Astrocyte of the cerebellum (primary cell): Measurements from ENCODE around the gene MOCS1.

Source experiments
- DNase-seq: peaks from one replicate; pipeline ENCODE4 v3.0.0-alpha.2; 2011; ENCODE audit warnings: low read depth
- H3K4me3 ChIP-seq: 2 replicates; pipeline ENCODE4 v1.5.1; 2011; ENCODE audit warnings: mild to moderate bottlenecking, low read depth, low read length, moderate library complexity
- in situ Hi-C: cut with HindIII; loops from 2 replicates; pipeline ENCODE4 v1.10.0; 2017; ENCODE audit warnings: low sequenced_read_pairs
- TF ChIP-seq, protein P1 (sequence below): IDR thresholded peaks from 2 replicates; pipeline ENCODE4 v1.5.1; 2012; ENCODE audit warnings: low read length, low read depth, moderate library complexity, mild to moderate bottlenecking; ENCODE audit errors: missing control alignments

The MOCS1 gene

DNA sequence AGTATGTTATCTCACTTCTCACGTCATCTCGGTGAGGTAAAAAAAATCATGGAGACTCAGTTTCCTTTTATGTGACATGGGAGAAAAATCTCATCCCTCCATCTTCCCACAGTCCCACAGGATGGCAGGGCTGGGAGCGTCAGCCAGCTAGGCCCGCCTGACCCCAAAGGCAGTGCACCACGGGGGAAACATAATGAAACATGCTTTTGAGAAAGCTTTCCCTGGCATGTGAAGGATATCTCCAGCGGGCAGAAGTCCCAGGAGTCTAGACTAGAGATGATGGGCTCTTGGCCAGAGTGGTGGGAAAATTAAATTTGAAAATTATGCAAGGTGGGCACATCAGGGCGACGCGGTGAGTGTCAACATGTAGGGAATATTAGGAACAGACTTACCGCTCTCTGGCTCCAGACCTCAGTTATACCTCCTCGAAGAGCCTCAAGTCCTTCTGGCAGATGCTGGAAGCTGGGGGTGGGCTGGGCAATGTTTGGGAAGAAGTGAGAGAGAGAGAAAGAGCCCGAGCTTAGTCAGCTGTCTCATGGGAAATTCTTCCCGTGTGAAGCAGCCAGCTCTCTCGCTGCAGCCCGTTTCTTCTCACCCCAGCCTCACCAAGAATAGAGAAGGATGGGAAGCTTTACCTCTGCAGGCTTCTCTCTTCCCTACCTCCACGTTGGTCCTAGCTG, 52.3 kb downstream of the MOCS1 start:
- DNase-seq = peak; percentile 77
- in situ Hi-C loops = loop anchor here (10.0 kb wide), 1 partner anchor 67 kb away; no protein-coding TSS in a partner anchor
- H3K4me3 ChIP-seq = peak overlapping the region; percentile 6
- TF ChIP-seq, protein P1, sequence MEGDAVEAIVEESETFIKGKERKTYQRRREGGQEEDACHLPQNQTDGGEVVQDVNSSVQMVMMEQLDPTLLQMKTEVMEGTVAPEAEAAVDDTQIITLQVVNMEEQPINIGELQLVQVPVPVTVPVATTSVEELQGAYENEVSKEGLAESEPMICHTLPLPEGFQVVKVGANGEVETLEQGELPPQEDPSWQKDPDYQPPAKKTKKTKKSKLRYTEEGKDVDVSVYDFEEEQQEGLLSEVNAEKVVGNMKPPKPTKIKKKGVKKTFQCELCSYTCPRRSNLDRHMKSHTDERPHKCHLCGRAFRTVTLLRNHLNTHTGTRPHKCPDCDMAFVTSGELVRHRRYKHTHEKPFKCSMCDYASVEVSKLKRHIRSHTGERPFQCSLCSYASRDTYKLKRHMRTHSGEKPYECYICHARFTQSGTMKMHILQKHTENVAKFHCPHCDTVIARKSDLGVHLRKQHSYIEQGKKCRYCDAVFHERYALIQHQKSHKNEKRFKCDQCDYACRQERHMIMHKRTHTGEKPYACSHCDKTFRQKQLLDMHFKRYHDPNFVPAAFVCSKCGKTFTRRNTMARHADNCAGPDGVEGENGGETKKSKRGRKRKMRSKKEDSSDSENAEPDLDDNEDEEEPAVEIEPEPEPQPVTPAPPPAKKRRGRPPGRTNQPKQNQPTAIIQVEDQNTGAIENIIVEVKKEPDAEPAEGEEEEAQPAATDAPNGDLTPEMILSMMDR = no peak

DNA sequence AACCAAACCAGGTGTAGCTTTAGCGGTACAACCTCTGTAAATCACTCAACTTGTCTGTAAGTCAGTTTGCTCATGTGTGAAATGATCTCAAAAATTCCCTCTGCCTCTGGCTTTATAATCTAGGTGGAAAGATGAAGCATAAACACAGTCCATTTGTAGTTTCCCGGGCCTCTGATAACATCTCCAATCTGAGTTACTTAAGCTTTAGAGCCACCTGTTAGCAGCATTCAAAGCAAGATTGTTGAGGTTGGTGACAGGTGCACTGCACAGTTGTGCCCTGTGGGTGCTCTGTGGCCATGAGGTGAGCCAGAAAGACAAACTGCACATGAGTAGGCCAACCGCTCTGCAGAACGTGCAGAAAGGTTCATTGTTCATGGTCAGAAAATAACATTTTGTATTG, 53.7 kb downstream of the MOCS1 start:
- in situ Hi-C loops = loop anchor here (10.0 kb wide), 1 partner anchor 66 kb away; no protein-coding TSS in a partner anchor
- no peak for DNase-seq
- TF ChIP-seq, protein P1 = no peak
- no peak overlapping the region for H3K4me3 ChIP-seq

DNA sequence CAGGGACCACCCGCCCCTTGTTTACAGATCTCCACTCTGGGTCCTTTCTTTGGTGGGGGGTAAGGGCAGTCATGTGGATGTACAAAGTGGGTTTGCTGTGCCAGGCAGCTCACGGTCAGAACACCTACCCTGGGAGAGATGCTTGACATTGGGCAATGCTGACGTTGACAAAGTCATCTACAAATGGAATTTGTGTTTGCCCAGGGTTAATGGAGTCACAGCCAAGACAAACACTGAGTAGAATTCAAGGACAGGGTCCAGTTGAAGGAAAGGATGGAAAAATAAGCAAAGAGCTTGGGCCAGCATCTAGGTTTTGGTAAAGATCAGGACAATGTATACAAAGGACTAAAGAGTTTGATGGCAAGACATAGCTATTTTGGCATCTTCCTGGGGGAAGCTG, 54.7 kb downstream of the MOCS1 start:
- no peak for DNase-seq
- TF ChIP-seq, protein P1 = no peak
- in situ Hi-C loops = no loop called here
- no peak overlapping the region for H3K4me3 ChIP-seq

DNA sequence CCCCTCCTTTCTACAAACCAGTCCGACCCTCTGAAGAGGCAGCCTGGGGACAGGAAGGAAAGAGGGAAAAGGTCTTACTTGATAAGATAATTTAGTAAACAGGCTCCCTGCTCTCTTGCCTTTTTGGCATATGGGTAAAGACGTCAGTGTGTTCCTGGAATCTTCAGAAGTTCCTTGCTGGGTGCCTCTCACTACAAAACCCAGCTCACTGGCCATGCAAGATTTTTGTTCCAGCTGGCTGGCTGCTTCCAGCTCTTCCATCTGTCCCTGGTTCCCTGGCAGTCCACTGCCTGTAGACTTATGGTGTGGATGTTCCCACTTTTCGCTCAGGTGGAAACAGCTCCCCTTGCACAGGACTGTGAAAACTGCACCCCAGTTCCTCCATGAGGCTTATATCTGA, 57.4 kb downstream of the MOCS1 start:
- DNase-seq = no peak
- in situ Hi-C loops = no loop called here
- TF ChIP-seq, protein P1 = no peak

DNA sequence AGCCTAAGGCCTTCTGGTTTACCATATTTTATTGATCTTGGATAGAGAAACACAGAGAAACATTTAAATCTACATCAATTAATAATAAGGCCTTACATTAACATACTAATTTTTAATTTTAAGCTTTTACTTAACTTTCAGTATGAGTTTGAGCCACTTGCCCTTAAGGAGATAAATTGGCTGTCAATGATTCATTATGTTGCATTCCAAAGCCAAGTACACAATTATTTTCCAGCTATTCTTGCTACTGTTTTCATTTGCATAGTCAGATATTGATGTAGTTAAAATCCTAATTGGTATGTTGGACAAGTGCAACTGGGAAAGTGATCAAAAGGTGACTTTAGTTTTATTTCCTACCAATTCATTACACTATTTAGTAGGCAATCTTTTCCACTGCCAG, 58.2 kb downstream of the MOCS1 start:
- in situ Hi-C loops = no loop called here
- no peak for DNase-seq
- TF ChIP-seq, protein P1 = no peak
- no peak overlapping the region for H3K4me3 ChIP-seq

More for the DNA sequence above, 57.4 kb downstream of the MOCS1 start:
- no peak overlapping the region for H3K4me3 ChIP-seq

DNA sequence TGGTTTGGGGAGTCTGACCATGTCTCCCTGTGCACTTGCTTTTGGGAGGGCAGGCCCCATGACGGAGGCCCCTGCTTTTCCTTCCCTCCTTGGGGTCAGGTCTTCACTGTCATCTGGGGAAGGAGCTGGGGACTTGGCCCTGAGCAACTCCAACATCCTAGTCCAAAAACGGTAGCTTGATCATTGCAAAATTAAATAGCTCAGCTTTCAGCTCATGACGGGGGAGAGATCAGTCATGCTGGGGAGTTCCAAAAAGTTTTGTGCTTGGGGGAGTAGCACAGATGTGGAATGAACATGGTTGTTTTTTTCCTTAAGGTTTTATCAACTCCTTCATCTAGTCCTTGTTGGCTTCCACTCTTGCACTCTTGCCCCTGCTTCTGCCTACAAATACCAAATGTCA, 60.8 kb downstream of the MOCS1 start:
- DNase-seq = no peak
- TF ChIP-seq, protein P1 = no peak
- in situ Hi-C loops = no loop called here
- H3K4me3 ChIP-seq = no peak overlapping the region
